Measurements from ENCODE around the gene TRUB1. TPM values are rescaled to one million over a fixed set of nuclear protein-coding genes. Genes with fewer than 3 reads are reported as not detected.
A peak's percentile ranks its signal among the peaks of the same experiment; 100 is the strongest.
"Not testable (repeated sequence)": the region's sequence is repeated elsewhere in the genome, so short reads cannot be mapped to it uniquely, and the experiment has no call there.

The TRUB1 gene
- total and polyA plus RNA-seq, 12 donors = 7.9 to 106 (median 52.4) TPM

DNA sequence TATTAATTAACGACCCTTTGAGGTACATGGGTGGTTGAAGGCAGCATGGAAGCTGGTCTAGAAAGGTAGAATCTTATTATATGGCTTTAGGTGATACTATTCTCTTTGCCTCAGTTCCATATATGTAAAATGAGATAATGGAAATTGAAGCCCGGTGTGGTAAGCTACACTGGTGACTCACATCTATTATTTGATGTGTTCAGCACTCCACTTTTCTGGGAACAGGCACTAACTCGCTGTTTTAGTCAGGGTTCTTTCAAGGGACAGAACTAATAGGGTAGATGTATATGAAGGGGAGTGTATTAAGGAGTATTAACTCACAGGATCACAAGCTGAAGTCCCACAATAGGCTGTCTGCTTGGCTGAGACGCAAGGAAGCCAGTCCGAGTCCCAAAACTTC is 4.4 kb upstream of the TRUB1 start:
- peaks cover 0 to 4% of the 10 kb centered on the region in 2 donors for H3K4me1 ChIP-seq (replicated peaks in 1 of 2)
- intact Hi-C loops (cut with DNase I) = no loop called here
- no peaks in the 10 kb centered on the region for H3K9me3 ChIP-seq (replicated peaks in 1 of 3)
- no peak for DNase-seq
- no peak for TF ChIP-seq POLR2A (IDR thresholded peaks at IDR 0.05)
- TF ChIP-seq, protein P1, sequence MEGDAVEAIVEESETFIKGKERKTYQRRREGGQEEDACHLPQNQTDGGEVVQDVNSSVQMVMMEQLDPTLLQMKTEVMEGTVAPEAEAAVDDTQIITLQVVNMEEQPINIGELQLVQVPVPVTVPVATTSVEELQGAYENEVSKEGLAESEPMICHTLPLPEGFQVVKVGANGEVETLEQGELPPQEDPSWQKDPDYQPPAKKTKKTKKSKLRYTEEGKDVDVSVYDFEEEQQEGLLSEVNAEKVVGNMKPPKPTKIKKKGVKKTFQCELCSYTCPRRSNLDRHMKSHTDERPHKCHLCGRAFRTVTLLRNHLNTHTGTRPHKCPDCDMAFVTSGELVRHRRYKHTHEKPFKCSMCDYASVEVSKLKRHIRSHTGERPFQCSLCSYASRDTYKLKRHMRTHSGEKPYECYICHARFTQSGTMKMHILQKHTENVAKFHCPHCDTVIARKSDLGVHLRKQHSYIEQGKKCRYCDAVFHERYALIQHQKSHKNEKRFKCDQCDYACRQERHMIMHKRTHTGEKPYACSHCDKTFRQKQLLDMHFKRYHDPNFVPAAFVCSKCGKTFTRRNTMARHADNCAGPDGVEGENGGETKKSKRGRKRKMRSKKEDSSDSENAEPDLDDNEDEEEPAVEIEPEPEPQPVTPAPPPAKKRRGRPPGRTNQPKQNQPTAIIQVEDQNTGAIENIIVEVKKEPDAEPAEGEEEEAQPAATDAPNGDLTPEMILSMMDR (IDR thresholded peaks at IDR 0.05) = no peak
- WGBS, 4 donors = 83 to 89% (median 86%) methylated on average over 5 of the region's 5 CpGs
- no peak overlapping the region for H3K4me3 ChIP-seq
- H3K36me3 ChIP-seq (replicated peaks in 1 of 2) = no peaks in the 10 kb centered on the region
- H3K27me3 ChIP-seq = no peaks in the 10 kb centered on the region
- H3K27ac ChIP-seq = no peak overlapping the region

- H3K27ac ChIP-seq; H3K4me3 ChIP-seq; H3K36me3 ChIP-seq (replicated peaks in 1 of 2); H3K4me1 ChIP-seq (replicated peaks in 1 of 2); intact Hi-C loops (cut with DNase I); DNase-seq; H3K9me3 ChIP-seq (replicated peaks in 1 of 3); H3K27me3 ChIP-seq: not testable (repeated sequence)
- 65 to 78% (median 72%) methylated on average over 3 of the region's 3 CpGs for WGBS, 4 donors
Measured at GRCh38 chr10:114933995-114934394, 4.0 kb upstream of the TRUB1 start.

- Histone ChIP-seq H3K9me3 (replicated peaks in 1 of 3) (no peaks in the 10 kb centered on the region), H3K36me3 (replicated peaks in 1 of 2) (peaks cover 0 to 18% of the 10 kb centered on the region in 2 donors), H3K4me3 (peak overlapping the region; percentile 48 to 97 (median 84)), H3K4me1 (replicated peaks in 1 of 2) (peaks cover 18 to 36% of the 10 kb centered on the region in 2 donors), H3K27me3 (no peaks in the 10 kb centered on the region), H3K27ac (peak overlapping the region; percentile 44 to 93 (median 88))
- intact Hi-C loops (cut with DNase I) = no loop called here
- WGBS, 4 donors = 11 to 25% (median 14%) methylated on average over 5 of the region's 5 CpGs
- TF ChIP-seq POLR2A (IDR thresholded peaks at IDR 0.05) = no peak
- TF ChIP-seq, protein P1 (IDR thresholded peaks at IDR 0.05) = peak in 1 of 6 experiments; percentile 5
- DNase-seq = no peak
Measured at GRCh38 chr10:114938856-114939193, 830 bp downstream of the TRUB1 start.

- Histone ChIP-seq H3K4me1 (replicated peaks in 1 of 2) (peaks cover 18 to 37% of the 10 kb centered on the region in 2 donors), H3K9me3 (replicated peaks in 1 of 3) (no peaks in the 10 kb centered on the region), H3K4me3 (no peak overlapping the region), H3K27me3 (no peaks in the 10 kb centered on the region), H3K36me3 (replicated peaks in 1 of 2) (peaks cover 0 to 36% of the 10 kb centered on the region in 2 donors), H3K27ac (peak overlapping the region in 1 of 5 donors; percentile 84)
- WGBS, 4 donors = 35 to 45% (median 38%) methylated on average over 4 of the region's 4 CpGs
- intact Hi-C loops (cut with DNase I) = no loop called here
- TF ChIP-seq POLR2A (IDR thresholded peaks at IDR 0.05) = no peak
- TF ChIP-seq, protein P1 (IDR thresholded peaks at IDR 0.05) = no peak
- DNase-seq = no peak
Measured at GRCh38 chr10:114940735-114941134, 2.7 kb downstream of the TRUB1 start.

DNA sequence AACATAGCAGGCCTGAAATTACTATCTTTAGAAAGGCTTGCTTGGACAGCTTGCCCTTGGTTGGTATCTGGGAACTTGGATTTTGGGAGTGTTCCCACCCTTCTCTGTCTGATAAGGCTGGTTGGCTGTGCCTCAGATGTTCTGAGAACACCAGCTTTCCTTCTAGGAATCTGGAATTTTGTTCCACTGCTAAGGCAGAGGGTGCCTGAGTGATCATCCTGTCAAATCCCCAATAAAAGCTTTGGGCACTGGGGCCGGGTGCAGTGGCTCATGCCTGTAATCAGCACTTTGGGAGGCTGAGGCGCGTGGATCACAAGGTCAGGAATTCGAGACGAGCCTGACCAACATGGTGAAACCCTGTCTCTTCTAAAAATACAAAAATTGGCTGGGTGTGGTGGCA is 5.0 kb downstream of the TRUB1 start:
- H3K27ac ChIP-seq = peak overlapping the region in 3 of 5 donors; percentile 8 to 56 (median 34)
- TF ChIP-seq, protein P1 (IDR thresholded peaks at IDR 0.05) = no peak
- no peak for TF ChIP-seq POLR2A (IDR thresholded peaks at IDR 0.05)
- no peaks in the 10 kb centered on the region for H3K9me3 ChIP-seq (replicated peaks in 1 of 3)
- peak in 6 of 7 donors; percentile 42 to 81 (median 60) for DNase-seq
- peaks cover 23 to 44% of the 10 kb centered on the region in 2 donors for H3K4me1 ChIP-seq (replicated peaks in 1 of 2)
- H3K27me3 ChIP-seq = no peaks in the 10 kb centered on the region
- intact Hi-C loops (cut with DNase I) = no loop called here
- WGBS, 4 donors = 30 to 82% (median 50%) methylated on average over 5 of the region's 5 CpGs
- peaks cover 0 to 45% of the 10 kb centered on the region in 2 donors for H3K36me3 ChIP-seq (replicated peaks in 1 of 2)
- H3K4me3 ChIP-seq = no peak overlapping the region
